SK-N-SH treated with all-trans-retinoic acid at 6 μM for 48 hours (cell line): Measurements from ENCODE around the gene GRHL1.

Source experiments
- ATAC-seq: fragments of 200-7000 bp; cut with Tn5 transposase; 3 replicates; pipeline ENCODE4 v1.9.1; 2020; ENCODE audit warnings: mild to moderate bottlenecking, moderate library complexity
- ARNTL ChIP-seq: fragments of 450-650 bp; formaldehyde crosslinking; IDR thresholded peaks from 2 replicates; pipeline ENCODE4 v1.5.0; 2020; ENCODE audit warnings: low read depth, mild to moderate bottlenecking, moderate library complexity, borderline replicate concordance
- BACH2 ChIP-seq: fragments of 250-450 bp; sonication (Bioruptor Pico); IDR thresholded peaks from 2 replicates; pipeline ENCODE4 v1.9.0; 2021; ENCODE audit warnings: mild to moderate bottlenecking, borderline replicate concordance
- CREB5 ChIP-seq: fragments of 250-450 bp; sonication (Bioruptor Pico); IDR thresholded peaks from 2 replicates; pipeline ENCODE4 v1.5.1; 2020; ENCODE audit warnings: low read depth, mild to moderate bottlenecking, moderate library complexity
- CSDC2 ChIP-seq: fragments of 250-450 bp; sonication (Bioruptor Pico); IDR thresholded peaks from 2 replicates; pipeline ENCODE4 v1.5.0; 2020; ENCODE audit warnings: mild to moderate bottlenecking, moderate library complexity
- ESRRG ChIP-seq: fragments of 250-450 bp; sonication (Bioruptor Pico); IDR thresholded peaks from 2 replicates; pipeline ENCODE4 v1.6.1; 2021; ENCODE audit warnings: mild to moderate bottlenecking
- GLIS3 ChIP-seq: fragments of 250-450 bp; sonication (Bioruptor Pico); IDR thresholded peaks from 2 replicates; pipeline ENCODE4 v1.5.0; 2020; ENCODE audit warnings: mild to moderate bottlenecking, moderate library complexity
- ISL1 ChIP-seq: fragments of 250-450 bp; sonication (Bioruptor Pico); IDR thresholded peaks from 2 replicates; pipeline ENCODE4 v2.1.2; 2022; ENCODE audit warnings: mild to moderate bottlenecking, moderate library complexity
- OSR1 ChIP-seq: fragments of 250-450 bp; sonication (Bioruptor Pico); IDR thresholded peaks from 2 replicates; pipeline ENCODE4 v1.8.0; 2022; ENCODE audit warnings: moderate library complexity, mild to moderate bottlenecking, inconsistent platforms
- RARB ChIP-seq: fragments of 250-450 bp; sonication (Bioruptor Pico); IDR thresholded peaks from 2 replicates; pipeline ENCODE4 v1.8.0; 2021; ENCODE audit warnings: mild to moderate bottlenecking, moderate library complexity
- SNAI2 ChIP-seq: fragments of 250-450 bp; sonication (Bioruptor Pico); IDR thresholded peaks from 2 replicates; pipeline ENCODE4 v1.5.0; 2020; ENCODE audit warnings: mild to moderate bottlenecking, moderate library complexity
- TSHZ2 ChIP-seq: fragments of 250-450 bp; sonication (Bioruptor Pico); IDR thresholded peaks from 2 replicates; pipeline ENCODE4 v1.5.0; 2020; ENCODE audit warnings: mild to moderate bottlenecking, moderate library complexity
- ZC3H10 ChIP-seq: fragments of 250-450 bp; sonication (Bioruptor Pico); IDR thresholded peaks from 2 replicates; pipeline ENCODE4 v1.5.1; 2021; ENCODE audit warnings: mild to moderate bottlenecking, moderate library complexity
- ZFP3 ChIP-seq: fragments of 250-450 bp; sonication (Bioruptor Pico); IDR thresholded peaks from 2 replicates; pipeline ENCODE4 v1.5.0; 2020; ENCODE audit warnings: mild to moderate bottlenecking, moderate library complexity
- ZFP30 ChIP-seq: fragments of 450-650 bp; formaldehyde crosslinking; IDR thresholded peaks from 2 replicates; pipeline ENCODE4 v1.5.0; 2022; ENCODE audit warnings: mild to moderate bottlenecking, moderate library complexity
- ZNF565 ChIP-seq: fragments of 450-650 bp; formaldehyde crosslinking; conservative IDR thresholded peaks from 2 replicates; pipeline ENCODE4 v1.5.0; 2020; ENCODE audit warnings: low read depth, mild to moderate bottlenecking, moderate library complexity
- ZNF70 ChIP-seq: fragments of 450-650 bp; formaldehyde crosslinking; IDR thresholded peaks from 2 replicates; pipeline ENCODE4 v1.5.0; 2020; ENCODE audit warnings: mild to moderate bottlenecking, moderate library complexity
- ZNF8 ChIP-seq: fragments of 450-650 bp; formaldehyde crosslinking; IDR thresholded peaks from 2 replicates; pipeline ENCODE4 v1.5.0; 2020; ENCODE audit warnings: mild to moderate bottlenecking, moderate library complexity
- TF ChIP-seq, protein P1 (sequence below): fragments of 250-450 bp; sonication (Bioruptor Pico); IDR thresholded peaks from 2 replicates; pipeline ENCODE4 v1.8.0; 2020; ENCODE audit warnings: mild to moderate bottlenecking, moderate library complexity, borderline replicate concordance
- TF ChIP-seq, protein P2 (sequence below): fragments of 250-450 bp; sonication (Bioruptor Pico); IDR thresholded peaks from 2 replicates; pipeline ENCODE4 v1.8.0; 2021; ENCODE audit warnings: low read depth, mild to moderate bottlenecking, moderate library complexity, borderline replicate concordance
- TF ChIP-seq, protein P3 (sequence below): fragments of 250-450 bp; sonication (Bioruptor Pico); IDR thresholded peaks from 2 replicates; pipeline ENCODE4 v1.5.1; 2021; ENCODE audit warnings: mild to moderate bottlenecking, moderate library complexity

Gene GRHL1

DNA sequence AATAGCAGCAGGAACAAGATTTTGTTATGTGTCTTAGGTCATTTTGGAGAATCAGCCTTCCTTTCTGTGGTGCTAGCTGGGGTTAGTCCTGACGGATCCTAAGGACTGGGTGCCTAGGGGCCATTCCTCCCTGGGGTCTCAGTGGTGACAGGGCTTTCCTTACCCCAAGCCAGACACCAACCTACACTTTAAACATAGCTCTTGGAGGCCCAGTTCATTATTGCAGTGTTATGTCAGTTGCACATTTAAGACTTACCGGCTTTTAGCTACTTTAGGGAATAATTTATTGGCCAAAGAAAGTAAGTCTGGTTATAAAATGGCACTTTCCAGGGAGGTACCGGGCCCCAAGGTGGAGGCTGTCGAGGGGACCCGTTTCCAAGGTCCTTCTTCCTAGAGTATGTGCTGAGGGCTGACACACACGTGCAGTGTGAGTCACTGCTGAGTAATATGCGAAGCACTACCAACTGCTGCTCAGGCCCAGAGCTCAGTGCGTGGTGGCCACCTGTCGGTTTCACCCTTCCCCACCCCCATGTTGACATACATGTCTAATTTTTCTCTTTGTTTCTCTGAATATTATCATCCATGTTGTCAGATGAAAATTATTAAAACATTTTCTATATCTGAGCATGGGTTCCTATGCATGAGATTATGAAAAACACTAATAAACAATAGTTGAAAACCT lies 37.0 kb upstream of the GRHL1 start:
- TF ChIP-seq ZNF70 (CRISPR knock-in tag) (no peak), OSR1 (CRISPR knock-in tag) (no peak), CREB5 (CRISPR knock-in tag) (no peak), ZNF565 (CRISPR knock-in tag) (no peak), ZFP30 (CRISPR knock-in tag) (no peak), SNAI2 (CRISPR knock-in tag) (no peak), RARB (CRISPR knock-in tag) (no peak), ISL1 (CRISPR knock-in tag) (no peak), GLIS3 (CRISPR knock-in tag) (no peak), ZFP3 (CRISPR knock-in tag) (no peak), ZNF8 (no peak), ZC3H10 (CRISPR knock-in tag) (no peak), ARNTL (no peak), BACH2 (CRISPR knock-in tag) (no peak)
- TF ChIP-seq, protein P1, sequence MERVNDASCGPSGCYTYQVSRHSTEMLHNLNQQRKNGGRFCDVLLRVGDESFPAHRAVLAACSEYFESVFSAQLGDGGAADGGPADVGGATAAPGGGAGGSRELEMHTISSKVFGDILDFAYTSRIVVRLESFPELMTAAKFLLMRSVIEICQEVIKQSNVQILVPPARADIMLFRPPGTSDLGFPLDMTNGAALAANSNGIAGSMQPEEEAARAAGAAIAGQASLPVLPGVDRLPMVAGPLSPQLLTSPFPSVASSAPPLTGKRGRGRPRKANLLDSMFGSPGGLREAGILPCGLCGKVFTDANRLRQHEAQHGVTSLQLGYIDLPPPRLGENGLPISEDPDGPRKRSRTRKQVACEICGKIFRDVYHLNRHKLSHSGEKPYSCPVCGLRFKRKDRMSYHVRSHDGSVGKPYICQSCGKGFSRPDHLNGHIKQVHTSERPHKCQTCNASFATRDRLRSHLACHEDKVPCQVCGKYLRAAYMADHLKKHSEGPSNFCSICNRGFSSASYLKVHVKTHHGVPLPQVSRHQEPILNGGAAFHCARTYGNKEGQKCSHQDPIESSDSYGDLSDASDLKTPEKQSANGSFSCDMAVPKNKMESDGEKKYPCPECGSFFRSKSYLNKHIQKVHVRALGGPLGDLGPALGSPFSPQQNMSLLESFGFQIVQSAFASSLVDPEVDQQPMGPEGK (CRISPR knock-in tag), result no peak
- TF ChIP-seq, protein P2, sequence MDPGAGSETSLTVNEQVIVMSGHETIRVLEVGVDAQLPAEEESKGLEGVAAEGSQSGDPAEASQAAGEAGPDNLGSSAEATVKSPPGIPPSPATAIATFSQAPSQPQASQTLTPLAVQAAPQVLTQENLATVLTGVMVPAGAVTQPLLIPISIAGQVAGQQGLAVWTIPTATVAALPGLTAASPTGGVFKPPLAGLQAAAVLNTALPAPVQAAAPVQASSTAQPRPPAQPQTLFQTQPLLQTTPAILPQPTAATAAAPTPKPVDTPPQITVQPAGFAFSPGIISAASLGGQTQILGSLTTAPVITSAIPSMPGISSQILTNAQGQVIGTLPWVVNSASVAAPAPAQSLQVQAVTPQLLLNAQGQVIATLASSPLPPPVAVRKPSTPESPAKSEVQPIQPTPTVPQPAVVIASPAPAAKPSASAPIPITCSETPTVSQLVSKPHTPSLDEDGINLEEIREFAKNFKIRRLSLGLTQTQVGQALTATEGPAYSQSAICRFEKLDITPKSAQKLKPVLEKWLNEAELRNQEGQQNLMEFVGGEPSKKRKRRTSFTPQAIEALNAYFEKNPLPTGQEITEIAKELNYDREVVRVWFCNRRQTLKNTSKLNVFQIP, result no peak
- TF ChIP-seq, all 23 proteins: peak for 0
- peak; percentile 99 for ATAC-seq

GRCh38 chr2:9918275-9918674 lies 33.2 kb upstream of the GRHL1 start:
- no peak for TF ChIP-seq SNAI2 (CRISPR knock-in tag)
- TF ChIP-seq, protein P3, sequence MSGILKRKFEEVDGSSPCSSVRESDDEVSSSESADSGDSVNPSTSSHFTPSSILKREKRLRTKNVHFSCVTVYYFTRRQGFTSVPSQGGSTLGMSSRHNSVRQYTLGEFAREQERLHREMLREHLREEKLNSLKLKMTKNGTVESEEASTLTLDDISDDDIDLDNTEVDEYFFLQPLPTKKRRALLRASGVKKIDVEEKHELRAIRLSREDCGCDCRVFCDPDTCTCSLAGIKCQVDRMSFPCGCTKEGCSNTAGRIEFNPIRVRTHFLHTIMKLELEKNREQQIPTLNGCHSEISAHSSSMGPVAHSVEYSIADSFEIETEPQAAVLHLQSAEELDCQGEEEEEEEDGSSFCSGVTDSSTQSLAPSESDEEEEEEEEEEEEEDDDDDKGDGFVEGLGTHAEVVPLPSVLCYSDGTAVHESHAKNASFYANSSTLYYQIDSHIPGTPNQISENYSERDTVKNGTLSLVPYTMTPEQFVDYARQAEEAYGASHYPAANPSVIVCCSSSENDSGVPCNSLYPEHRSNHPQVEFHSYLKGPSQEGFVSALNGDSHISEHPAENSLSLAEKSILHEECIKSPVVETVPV, result no peak
- no peak for TF ChIP-seq ZNF70 (CRISPR knock-in tag)
- no peak for TF ChIP-seq ZNF8
- no peak for TF ChIP-seq ZNF565 (CRISPR knock-in tag)
- no peak for TF ChIP-seq CSDC2
- TF ChIP-seq ISL1 (CRISPR knock-in tag), result no peak
- TF ChIP-seq ZFP3 (CRISPR knock-in tag), result no peak
- TF ChIP-seq, protein P1 (CRISPR knock-in tag), result no peak
- TF ChIP-seq ESRRG (CRISPR knock-in tag), result no peak
- no peak for TF ChIP-seq TSHZ2 (CRISPR knock-in tag)
- peak; percentile 20; the same call in 1 of the 3 replicates for ATAC-seq
